Activated CD4-positive, alpha-beta T cell treated with anti-CD3 and anti-CD28 coated beads, Interleukin-2, amount 50 U/mL, for 48 hours (primary cell): ENCODE measurements around the gene OR52B4.
"Not testable (repeated sequence)": the region's sequence is repeated elsewhere in the genome, so short reads cannot be mapped to it uniquely, and the experiment has no call there.

ENCODE experiments used
- DNase-seq, 2 experiments: peaks; one replicate each; pipeline ENCODE4 v3.0.0-alpha.2; 2020

Gene OR52B4

DNA sequence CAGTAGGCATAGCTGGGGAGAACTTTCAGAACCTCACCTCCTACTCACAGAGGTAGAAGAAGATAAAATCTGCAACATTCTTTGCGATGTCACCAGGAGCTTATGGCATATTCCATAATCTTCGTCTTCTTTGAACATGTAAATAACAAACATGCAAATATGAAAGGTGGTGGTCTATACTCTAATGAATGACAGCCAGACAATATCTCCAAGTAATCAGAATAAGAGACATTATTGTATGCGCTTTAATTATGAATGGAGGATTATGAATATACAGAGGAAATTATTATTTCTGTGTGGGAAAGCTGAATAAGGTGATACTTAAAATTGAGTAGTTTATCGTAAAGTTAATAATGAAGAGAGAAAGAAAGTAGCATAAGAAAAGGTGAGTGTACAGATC lies at the start of gene OR52B4:
Gene OR52B4 (minus strand): TSS at position 101 of the 400 bp plus-strand sequence. CDS start 91 bp downstream, at position 10.
- no peak for DNase-seq

GRCh38 chr11:4416816-4417215 lies 48.6 kb upstream of the OR52B4 start:
- no peak for DNase-seq

- no peak for DNase-seq
These were observed 48.1 kb upstream of the OR52B4 start for GRCh38 chr11:4416306-4416705.

GRCh38 chr11:4406206-4406605 lies 38.0 kb upstream of the OR52B4 start:
- DNase-seq, result not testable (repeated sequence)

GRCh38 chr11:4393858-4394223 lies 25.7 kb upstream of the OR52B4 start:
- DNase-seq, result no peak

- DNase-seq, result peak; percentile 93 to 95
These were observed 25.1 kb upstream of the OR52B4 start, which contains the start of gene TRIM21 for GRCh38 chr11:4393209-4393857. Gene TRIM21 (minus strand): TSS chr11:4393702. CDS start chr11:4390409, 3,293 bp downstream.

DNA sequence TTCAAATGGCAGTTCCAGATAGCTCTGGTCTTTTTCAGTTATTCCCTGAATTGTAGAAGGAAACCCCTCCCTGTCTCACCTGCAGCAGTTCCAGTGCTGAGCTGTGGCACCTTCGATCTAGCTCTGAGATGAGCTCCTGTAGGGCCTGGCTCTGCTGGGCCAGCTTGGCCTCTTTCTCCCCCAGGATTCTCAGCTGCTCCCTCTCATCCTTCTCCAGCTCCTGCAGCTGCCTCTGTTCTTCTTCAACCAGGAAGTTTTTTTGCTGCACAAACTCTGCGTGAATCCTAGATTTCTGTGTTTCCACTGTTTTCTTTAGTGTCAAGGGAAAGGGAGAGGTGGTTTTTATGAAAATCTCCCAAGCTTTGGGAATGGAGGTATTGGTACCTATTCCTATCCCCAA lies 20.0 kb upstream of the OR52B4 start:
- DNase-seq, result no peak

DNA sequence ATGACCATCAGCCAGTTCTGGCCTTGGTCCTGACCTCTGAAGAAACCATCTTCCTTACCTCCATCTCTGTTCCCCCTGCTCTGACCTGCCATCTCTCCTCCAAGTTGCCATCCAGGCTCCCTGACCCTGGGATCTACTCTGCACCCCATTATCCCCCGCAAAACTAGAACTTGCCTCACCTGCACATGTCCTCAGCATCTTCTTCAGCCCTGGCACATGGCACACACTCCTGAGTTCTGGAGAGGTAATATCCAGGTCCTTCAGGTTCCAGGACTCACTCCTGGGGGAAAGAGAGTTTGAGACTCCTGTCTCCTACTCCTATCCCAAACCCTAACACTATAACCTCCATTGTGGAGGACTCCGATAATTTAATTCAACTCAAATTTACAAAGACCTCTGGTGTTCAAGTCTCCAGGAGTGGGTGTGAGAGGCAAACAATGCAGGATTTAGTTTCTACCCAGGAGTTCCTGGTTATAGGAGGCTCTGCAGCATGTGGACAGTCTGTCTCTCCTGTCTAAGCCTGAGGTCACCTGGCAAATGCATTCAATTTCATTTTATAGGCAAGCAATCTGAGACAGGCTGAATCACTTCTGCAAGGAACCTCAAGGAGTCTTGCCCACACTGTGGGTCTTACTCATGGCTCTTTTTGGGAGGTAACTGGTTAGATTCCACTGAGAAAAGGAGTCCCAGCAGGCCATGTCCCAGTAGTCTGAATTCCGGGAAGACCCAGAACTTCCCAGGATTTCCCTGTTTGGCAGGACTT lies 18.0 kb upstream of the OR52B4 start:
- DNase-seq, result no peak

GRCh38 chr11:4381901-4382300 lies 13.7 kb upstream of the OR52B4 start:
- DNase-seq, result no peak

- no peak for DNase-seq
These were observed 7.4 kb upstream of the OR52B4 start for GRCh38 chr11:4375431-4376140.

DNA sequence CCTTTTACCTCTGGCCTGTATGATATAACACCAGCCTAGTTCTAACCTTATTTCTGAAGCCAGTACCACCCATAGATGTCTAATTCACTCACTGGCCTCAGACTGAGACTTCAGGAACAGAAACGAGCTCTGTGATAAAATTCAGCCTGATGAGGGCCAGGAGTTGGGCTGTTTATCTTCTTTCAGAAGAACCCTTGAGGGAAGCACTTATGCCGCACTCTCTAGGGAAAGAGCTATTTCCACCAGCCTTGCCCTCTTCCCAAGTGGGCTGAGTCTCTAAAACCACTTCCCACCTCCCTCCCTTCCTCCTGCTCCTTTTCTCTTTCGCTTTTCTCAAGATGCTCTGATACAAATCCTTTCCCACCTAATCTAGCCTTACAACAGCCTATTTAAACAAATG lies 2.0 kb upstream of the OR52B4 start:
- DNase-seq, result no peak

DNA sequence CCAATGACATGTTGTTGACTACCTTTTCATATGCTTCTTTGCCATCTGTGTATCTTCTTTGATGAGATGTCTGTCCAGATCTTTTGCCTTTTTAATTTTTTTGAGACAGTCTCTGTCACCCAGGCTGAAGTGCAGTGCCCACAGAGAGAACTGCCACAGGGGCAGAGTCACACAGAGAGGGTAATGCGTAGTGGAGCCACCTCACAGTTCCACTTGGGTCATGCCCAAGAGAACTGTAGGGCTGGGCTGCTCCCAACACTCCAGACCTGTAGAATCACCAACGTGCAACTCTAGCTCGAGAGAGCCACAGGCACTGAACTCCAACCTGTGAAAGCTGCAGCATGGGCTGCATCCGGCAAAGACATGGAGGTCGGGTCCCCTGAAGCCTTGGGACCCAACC lies 20.0 kb downstream of the OR52B4 start:
- not testable (repeated sequence) for DNase-seq

DNA sequence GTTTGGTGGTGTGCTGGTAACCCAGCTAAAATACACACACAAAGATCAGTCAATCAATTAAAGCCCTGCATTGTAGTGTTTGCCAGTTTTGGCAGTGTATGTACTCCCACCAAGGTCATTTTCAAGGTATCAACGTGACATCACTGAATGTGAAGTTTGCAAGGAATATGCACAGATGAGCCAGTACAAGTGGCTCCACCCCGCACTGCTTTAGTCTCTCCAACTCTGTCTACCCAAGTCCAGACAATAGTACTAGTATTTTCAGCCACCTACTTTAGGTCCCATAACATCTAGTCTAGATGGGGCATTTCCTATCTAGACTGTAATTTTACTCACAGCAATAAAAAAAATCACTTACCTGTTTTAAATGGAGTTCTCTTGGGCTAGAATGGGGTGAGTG lies 22.8 kb downstream of the OR52B4 start:
- not testable (repeated sequence) for DNase-seq

GRCh38 chr11:4334356-4334755 lies 33.8 kb downstream of the OR52B4 start:
- DNase-seq, result not testable (repeated sequence)
